ENCODE measurements around the gene CCDC57. TPM values are rescaled to one million over a fixed set of nuclear protein-coding genes. Genes with fewer than 3 reads are reported as not detected.

The CCDC57 gene
- total RNA-seq, 1 experiment from 2014 or later, result 17.8 TPM

DNA sequence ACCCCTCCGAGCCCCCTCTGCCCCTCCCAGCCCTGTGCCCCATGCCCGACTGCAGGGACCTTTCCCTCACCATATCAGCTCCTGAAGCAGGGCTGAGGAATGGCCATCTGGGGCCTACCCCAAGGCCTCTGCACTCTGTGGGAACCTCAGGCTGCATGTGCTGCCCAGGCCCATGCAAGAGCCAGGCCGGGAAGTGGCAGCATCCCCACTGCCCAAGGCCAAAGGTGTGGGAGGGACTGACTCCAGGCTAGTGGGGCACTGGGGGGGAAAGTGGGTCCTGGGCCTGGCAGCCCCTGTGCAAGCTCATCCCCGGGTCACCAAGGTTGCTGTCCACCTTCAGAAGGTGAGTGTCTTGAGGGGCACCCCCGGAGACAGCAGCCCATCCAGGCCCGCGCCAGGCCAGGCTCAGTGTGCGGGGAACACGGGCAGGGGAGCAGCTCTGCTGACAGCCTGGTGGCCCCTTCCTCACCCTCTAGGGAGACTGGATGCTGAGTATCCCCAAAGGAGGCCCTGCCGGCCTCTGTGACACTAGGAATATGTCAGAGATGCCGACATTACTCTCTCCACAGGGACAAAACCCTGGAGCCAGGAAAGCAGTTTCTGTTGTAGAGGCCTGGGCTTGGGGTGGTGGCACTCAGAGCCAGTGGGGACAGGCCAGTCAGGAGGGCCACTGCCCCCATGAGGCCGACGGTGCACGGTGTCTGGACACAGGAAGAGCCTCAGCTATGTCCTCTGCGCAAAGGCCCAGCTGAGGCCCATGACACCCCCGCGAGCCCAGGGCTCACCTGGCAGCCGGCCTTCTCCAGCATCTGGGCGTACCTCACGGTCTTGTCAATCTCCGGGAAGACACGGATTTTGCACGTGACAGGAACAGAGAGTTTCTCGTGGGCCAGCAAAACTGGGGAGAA, 150.3 kb downstream of the CCDC57 start:
- in situ Hi-C loops (cut with HindIII; ENCODE audit: low pct_unique_long_range_greater_than_20kb, low sequenced_read_pairs), result no loop called here
- DNase-seq (ENCODE audit: low read depth, low spot score), result no peak

DNA sequence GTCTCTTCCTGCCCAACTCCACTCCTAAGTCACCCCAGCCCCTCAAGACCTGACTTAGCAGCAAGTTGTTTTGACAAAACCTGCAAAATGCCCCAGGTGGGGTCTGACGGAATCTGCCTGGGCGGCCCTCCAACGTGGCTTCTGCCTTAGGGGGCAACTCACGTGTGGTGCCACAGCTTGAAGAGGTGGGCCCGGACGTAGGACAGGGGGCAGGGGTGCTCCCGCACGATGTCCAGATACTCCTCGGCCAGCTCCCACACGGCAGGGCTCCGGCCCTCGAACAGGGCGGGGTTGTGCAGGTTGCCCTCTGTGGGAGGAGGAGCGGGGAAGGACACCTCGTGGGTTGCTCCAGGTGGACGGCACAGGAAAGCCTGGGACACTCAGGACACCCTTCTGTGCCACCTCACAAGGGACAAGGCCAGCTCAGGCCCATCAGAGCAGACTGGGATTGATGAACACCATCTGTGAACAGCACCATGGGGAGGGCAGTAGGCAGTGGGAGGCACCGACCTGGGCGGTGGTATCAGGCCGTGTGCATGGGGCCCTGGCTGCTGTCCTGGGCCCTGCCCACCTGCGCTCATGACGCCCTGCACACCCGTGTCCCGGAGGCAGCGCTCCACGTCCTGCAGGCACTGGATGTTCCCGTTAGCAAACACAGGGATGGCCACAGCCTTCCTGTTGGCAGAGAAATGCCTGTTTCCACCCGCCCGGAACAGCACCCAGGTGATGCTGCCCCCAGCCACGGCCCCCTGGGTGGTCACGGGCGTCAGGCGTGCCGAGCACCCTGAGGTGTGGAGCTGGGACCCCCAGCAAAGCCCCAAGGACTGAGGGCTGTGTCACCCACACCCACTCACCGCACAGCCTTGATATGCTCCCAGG, 151.4 kb downstream of the CCDC57 start:
- no peak for DNase-seq (ENCODE audit: low read depth, low spot score)
- in situ Hi-C loops (cut with HindIII; ENCODE audit: low pct_unique_long_range_greater_than_20kb, low sequenced_read_pairs), result no loop called here

DNA sequence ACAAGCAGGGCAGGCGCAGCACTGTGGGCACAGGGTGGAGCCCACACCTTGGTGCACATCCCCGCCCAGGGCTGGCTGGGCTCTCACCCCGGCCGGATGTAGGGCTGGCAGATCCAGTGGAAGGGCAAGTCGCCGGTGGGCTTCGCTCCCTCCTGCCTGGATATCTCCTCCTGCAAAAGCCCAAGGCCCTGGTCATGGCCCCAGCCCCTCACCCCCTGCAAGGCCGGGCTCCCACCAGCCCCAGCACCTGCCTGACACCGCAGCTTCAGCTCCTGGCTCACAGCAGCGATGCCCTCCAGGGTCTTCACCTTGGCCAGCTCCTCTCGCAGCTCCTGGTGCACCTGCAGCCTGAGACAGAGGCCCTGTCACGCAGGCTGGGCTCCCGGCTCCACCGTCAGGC, 152.0 kb downstream of the CCDC57 start:
- DNase-seq (ENCODE audit: low read depth, low spot score), result no peak
- in situ Hi-C loops (cut with HindIII; ENCODE audit: low pct_unique_long_range_greater_than_20kb, low sequenced_read_pairs), result no loop called here

DNA sequence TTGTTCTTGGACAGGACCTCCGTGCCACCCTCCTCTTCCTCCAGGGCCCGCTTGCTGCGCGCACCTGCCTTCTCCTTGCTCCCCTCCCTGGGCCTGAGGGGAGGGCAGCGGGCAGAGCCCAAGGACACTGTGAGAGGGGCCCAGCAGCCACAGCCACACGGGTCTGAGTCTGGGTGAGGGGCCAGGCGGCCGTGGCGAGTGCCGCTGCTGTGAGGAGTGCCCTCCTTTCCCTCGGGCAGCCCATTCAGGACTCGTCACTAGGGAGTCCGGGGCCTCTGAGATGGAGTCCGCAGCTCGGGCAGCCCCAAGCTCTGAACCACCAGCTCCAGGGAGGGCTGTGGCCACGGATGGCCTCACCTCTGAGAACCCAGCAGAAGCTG, 152.7 kb downstream of the CCDC57 start:
- DNase-seq (ENCODE audit: low read depth, low spot score), result no peak
- in situ Hi-C loops (cut with HindIII; ENCODE audit: low pct_unique_long_range_greater_than_20kb, low sequenced_read_pairs), result no loop called here

GRCh38 chr17:82059272-82060000, 153.2 kb downstream of the CCDC57 start:
- in situ Hi-C loops (cut with HindIII; ENCODE audit: low pct_unique_long_range_greater_than_20kb, low sequenced_read_pairs), result loop anchor here (10.0 kb wide), 1 partner anchor 145 kb away; no protein-coding TSS in a partner anchor
- DNase-seq (ENCODE audit: low read depth, low spot score), result no peak

DNA sequence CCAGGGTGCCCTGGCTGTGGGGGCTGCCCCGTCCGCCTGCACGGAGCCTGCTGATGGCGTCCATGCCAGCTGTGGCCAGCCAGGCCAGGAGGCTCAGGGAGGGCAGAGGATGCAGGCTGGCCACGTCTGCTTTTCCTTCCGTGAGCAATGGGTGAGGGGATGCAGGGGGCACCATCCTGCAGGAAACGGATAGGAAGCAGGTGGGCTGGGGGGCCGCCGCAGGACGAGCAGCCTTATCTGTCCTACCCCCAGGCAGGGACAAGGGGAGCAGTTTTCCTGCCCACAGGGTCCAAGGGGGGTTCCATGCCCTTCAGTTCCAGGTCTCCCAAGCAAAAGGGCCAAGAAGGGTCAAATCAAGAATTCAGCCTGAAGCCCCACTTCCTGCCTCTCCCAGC, 153.8 kb downstream of the CCDC57 start:
- in situ Hi-C loops (cut with HindIII; ENCODE audit: low pct_unique_long_range_greater_than_20kb, low sequenced_read_pairs), result loop anchor here (10.0 kb wide), 1 partner anchor 146 kb away; no protein-coding TSS in a partner anchor
- no peak for DNase-seq (ENCODE audit: low read depth, low spot score)

GRCh38 chr17:82058230-82058854, 154.3 kb downstream of the CCDC57 start:
- in situ Hi-C loops (cut with HindIII; ENCODE audit: low pct_unique_long_range_greater_than_20kb, low sequenced_read_pairs), result loop anchor here (10.0 kb wide), 1 partner anchor 146 kb away; no protein-coding TSS in a partner anchor
- DNase-seq (ENCODE audit: low read depth, low spot score), result no peak

DNA sequence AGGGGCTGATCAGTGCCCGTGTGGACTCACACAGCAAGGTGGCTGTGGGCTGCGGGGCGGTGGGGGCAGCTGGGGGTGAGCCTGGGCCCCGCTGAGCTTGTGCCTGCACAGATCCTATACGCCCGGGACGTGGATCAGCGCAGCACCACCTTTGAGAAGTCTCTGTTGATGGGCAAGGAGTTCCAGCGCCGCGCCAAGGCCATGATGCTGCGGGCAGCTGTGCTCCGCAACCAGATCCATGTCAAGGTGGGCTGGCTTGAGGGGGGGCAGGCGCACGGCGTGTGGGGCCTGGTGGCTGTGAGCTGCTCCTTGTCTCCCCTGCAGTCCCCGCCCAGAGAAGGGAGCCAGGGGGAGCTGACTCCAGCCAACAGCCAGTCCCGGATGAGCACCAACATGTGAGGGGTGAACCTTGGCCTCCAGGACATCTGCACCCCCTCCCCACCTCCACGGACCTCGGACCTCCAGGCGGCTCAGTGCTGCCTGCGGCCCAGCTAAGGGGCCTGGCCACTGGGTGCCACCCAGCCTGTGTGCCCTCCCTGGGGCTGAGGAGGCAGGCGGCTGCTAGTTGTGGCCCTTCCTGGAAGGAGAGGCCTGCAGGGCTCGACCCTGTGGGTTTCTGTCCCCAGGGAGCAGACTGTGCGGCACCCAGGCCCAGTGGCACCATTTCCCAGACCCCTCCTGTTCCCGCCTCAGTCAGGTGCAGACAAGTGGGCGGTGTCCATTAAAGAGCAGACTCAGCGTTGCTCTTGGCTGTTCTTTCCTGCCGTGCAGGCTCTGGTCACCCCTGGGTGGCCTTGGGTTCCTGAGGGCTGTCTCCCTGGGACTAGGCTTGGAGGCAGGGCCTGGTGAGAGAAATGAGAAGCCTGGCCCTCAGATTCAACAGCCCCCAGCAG, 155.7 kb downstream of the CCDC57 start:
- DNase-seq (ENCODE audit: low read depth, low spot score), result no peak
- in situ Hi-C loops (cut with HindIII; ENCODE audit: low pct_unique_long_range_greater_than_20kb, low sequenced_read_pairs), result loop anchor here (10.0 kb wide), 1 partner anchor 148 kb away; no protein-coding TSS in a partner anchor

- no peak for DNase-seq (ENCODE audit: low read depth, low spot score)
- in situ Hi-C loops (cut with HindIII; ENCODE audit: low pct_unique_long_range_greater_than_20kb, low sequenced_read_pairs), result loop anchor here (10.0 kb wide), 1 partner anchor 149 kb away; no protein-coding TSS in a partner anchor
Measured at GRCh38 chr17:82055965-82056728, 156.5 kb downstream of the CCDC57 start.

- in situ Hi-C loops (cut with HindIII; ENCODE audit: low pct_unique_long_range_greater_than_20kb, low sequenced_read_pairs), result loop anchor here (10.0 kb wide), 1 partner anchor 150 kb away; no protein-coding TSS in a partner anchor
- no peak for DNase-seq (ENCODE audit: low read depth, low spot score)
Measured at GRCh38 chr17:82055023-82055964, 157.3 kb downstream of the CCDC57 start.

DNA sequence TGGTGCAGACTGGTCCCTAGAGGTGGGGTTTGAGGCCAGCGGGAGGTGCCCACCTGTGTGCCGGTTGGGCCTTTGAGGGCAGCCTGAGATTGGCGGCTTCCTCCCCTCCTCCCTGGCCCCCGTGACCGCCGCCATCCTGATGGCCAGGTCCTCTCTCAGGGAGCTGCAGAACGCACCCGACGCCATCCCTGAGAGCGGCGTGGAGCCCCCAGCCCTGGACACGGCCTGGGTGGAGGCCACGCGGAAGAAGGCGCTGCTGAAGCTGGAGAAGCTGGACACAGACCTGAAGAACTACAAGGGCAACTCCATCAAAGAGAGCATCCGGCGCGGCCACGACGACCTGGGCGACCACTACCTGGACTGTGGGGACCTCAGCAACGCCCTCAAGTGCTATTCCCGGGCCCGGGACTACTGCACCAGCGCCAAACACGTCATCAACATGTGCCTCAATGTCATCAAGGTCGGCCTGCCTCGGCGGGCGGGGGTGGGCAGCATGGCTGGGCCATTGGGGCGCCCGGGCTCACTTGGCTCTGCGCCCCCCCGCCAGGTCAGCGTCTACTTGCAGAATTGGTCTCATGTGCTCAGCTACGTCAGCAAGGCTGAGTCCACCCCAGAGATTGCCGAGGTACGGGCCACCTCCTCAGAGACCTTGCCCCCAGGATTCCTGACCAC, 158.2 kb downstream of the CCDC57 start:
- in situ Hi-C loops (cut with HindIII; ENCODE audit: low pct_unique_long_range_greater_than_20kb, low sequenced_read_pairs), result loop anchor here (10.0 kb wide), 1 partner anchor 150 kb away; no protein-coding TSS in a partner anchor
- no peak for DNase-seq (ENCODE audit: low read depth, low spot score)

GRCh38 chr17:82053556-82054263, 158.9 kb downstream of the CCDC57 start:
- DNase-seq (ENCODE audit: low read depth, low spot score), result no peak
- in situ Hi-C loops (cut with HindIII; ENCODE audit: low pct_unique_long_range_greater_than_20kb, low sequenced_read_pairs), result loop anchor here (10.0 kb wide), 1 partner anchor 151 kb away; no protein-coding TSS in a partner anchor

DNA sequence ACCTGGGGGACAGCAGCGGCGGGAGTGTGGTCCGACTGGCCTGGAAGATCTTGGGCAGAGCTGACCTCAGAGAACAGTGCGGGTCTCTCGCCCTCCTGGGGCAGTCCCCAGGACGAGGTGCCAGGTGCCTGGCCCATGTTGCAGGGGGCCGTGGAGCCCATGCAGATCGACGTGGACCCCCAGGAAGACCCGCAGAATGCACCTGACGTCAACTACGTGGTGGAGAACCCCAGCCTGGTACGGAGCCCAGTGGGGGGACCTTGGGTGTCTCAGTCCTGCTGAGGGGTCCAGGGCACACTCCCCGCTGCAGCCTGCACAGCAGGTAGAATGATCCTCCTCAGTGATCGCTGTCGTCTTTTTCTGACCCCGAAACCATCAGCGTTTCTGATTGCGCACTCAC, 159.5 kb downstream of the CCDC57 start:
- in situ Hi-C loops (cut with HindIII; ENCODE audit: low pct_unique_long_range_greater_than_20kb, low sequenced_read_pairs), result loop anchor here (10.0 kb wide), 1 partner anchor 152 kb away; no protein-coding TSS in a partner anchor
- no peak for DNase-seq (ENCODE audit: low read depth, low spot score)
